ENCODE results near the gene HOXA7. TPM values are rescaled to one million over a fixed set of nuclear protein-coding genes. Genes with fewer than 3 reads are reported as not detected.

HOXA7 gene
- polyA plus RNA-seq, 1 experiment = 4.4 TPM

GRCh38 chr7:27189997-27190748 lies 33.7 kb upstream of the HOXA7 start:
- TF ChIP-seq, protein P1, sequence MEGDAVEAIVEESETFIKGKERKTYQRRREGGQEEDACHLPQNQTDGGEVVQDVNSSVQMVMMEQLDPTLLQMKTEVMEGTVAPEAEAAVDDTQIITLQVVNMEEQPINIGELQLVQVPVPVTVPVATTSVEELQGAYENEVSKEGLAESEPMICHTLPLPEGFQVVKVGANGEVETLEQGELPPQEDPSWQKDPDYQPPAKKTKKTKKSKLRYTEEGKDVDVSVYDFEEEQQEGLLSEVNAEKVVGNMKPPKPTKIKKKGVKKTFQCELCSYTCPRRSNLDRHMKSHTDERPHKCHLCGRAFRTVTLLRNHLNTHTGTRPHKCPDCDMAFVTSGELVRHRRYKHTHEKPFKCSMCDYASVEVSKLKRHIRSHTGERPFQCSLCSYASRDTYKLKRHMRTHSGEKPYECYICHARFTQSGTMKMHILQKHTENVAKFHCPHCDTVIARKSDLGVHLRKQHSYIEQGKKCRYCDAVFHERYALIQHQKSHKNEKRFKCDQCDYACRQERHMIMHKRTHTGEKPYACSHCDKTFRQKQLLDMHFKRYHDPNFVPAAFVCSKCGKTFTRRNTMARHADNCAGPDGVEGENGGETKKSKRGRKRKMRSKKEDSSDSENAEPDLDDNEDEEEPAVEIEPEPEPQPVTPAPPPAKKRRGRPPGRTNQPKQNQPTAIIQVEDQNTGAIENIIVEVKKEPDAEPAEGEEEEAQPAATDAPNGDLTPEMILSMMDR (IDR thresholded peaks at IDR 0.05; ENCODE audit: insufficient read depth, low read depth, low read length) = no peak
- Histone ChIP-seq H3K27me3 (ENCODE audit: control insufficient read depth, insufficient read depth, low read length) (no peaks in the 10 kb centered on the region), H3K4me3 (ENCODE audit: low read depth, low read length) (peak overlapping the region; percentile 60), H3K36me3 (ENCODE audit: control insufficient read depth, insufficient read depth, low read length) (peaks cover 2% of the 10 kb centered on the region)
- POLR2A ChIA-PET = interaction anchor here (0.5 to 1.0 kb wide), 6 partner anchors 10 to 1404 kb away, joined by 3 to 7 read pairs (median 3); no protein-coding TSS in a partner anchor
- DNase-seq (ENCODE audit: low read depth) = no peak
- CTCF ChIA-PET = interaction anchor here (0.9 to 12.5 kb wide), 8 partner anchors 9 to 907 kb away, joined by 3 to 187 read pairs (median 5); partner anchors contain the start of genes HOXA10 and HOXA9

- Histone ChIP-seq H3K36me3 (ENCODE audit: control insufficient read depth, insufficient read depth, low read length) (peaks cover 2% of the 10 kb centered on the region), H3K4me3 (ENCODE audit: low read depth, low read length) (peak overlapping the region; percentile 60), H3K27me3 (ENCODE audit: control insufficient read depth, insufficient read depth, low read length) (no peaks in the 10 kb centered on the region)
- CTCF ChIA-PET = interaction anchor here (1.8 to 12.5 kb wide), 3 partner anchors 9 to 29 kb away, joined by 5 to 187 read pairs (median 8); partner anchors contain the start of genes HOXA10 and HOXA9
- POLR2A ChIA-PET = interaction anchor here (0.8 kb wide), 1 partner anchor 12 kb away, joined by 3 read pairs; no protein-coding TSS in a partner anchor
- TF ChIP-seq, protein P1 (IDR thresholded peaks at IDR 0.05; ENCODE audit: insufficient read depth, low read depth, low read length) = no peak
- no peak for DNase-seq (ENCODE audit: low read depth)
Observed at GRCh38 chr7:27189295-27189996, 33.0 kb upstream of the HOXA7 start.

- POLR2A ChIA-PET = interaction anchor here (1.7 kb wide), 1 partner anchor 10 kb away, joined by 5 read pairs; no protein-coding TSS in a partner anchor
- DNase-seq (ENCODE audit: low read depth) = no peak
- Histone ChIP-seq H3K27me3 (ENCODE audit: control insufficient read depth, insufficient read depth, low read length) (no peaks in the 10 kb centered on the region), H3K4me3 (ENCODE audit: low read depth, low read length) (peak overlapping the region; percentile 60), H3K36me3 (ENCODE audit: control insufficient read depth, insufficient read depth, low read length) (peaks cover 2% of the 10 kb centered on the region)
- CTCF ChIA-PET = interaction anchor here (1.6 to 12.5 kb wide), 4 partner anchors 10 to 28 kb away, joined by 3 to 187 read pairs (median 6); partner anchors contain the start of genes HOXA10 and HOXA9
- TF ChIP-seq, protein P1 (IDR thresholded peaks at IDR 0.05; ENCODE audit: insufficient read depth, low read depth, low read length) = no peak
Observed at GRCh38 chr7:27188386-27189294, 32.2 kb upstream of the HOXA7 start.

DNA sequence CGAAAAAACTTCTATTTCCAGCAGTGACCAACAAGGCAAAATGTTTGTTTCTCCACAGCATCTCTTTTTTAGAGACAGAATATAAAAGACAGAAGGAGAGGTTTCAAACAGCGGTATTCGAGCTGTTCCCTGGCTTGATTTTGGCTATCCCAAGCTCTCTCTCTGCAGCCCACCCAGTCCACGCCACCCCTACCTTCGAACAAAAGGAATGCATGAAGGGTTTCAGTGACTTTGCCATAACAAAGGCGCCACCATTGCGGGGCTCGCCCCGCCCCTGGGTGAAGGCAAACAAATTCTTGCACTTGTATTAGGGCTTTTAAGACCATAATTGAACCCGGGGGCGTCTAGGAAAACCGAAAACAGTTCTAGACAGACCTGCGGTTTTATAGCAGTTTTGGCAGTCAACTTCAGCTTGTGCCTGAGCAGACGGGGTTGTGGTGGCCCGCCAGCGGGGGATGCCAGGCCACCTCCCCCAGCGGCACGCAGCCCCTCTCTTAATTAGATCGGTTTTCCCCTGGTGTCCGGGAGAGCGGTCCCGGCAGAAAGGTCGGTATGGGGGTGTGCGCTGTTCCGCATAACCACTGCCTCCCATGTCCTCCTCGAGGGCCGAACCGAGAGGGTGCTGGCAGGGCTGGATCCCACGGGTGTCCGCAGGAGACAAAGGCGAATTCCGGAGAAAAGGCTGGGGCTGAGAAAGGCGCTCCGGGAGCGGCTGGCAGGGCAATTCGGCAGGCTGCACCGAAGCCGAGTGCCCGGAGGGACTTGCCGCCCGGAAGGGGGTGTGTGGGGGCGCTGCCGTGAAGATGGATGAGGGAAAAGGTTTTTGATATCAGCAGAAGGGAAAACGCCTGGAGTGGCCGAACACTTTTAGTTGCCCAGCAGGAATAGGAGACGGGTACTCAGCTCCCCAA lies 31.3 kb upstream of the HOXA7 start:
- Histone ChIP-seq H3K27me3 (ENCODE audit: control insufficient read depth, insufficient read depth, low read length) (no peaks in the 10 kb centered on the region), H3K4me3 (ENCODE audit: low read depth, low read length) (peak overlapping the region; percentile 60), H3K36me3 (ENCODE audit: control insufficient read depth, insufficient read depth, low read length) (peaks cover 4% of the 10 kb centered on the region)
- TF ChIP-seq, protein P1 (IDR thresholded peaks at IDR 0.05; ENCODE audit: insufficient read depth, low read depth, low read length) = no peak
- ChIA-PET CTCF (interaction anchor here (1.2 to 12.5 kb wide), 6 partner anchors 8 to 883 kb away, joined by 3 to 187 read pairs (median 8); partner anchors contain the start of genes HOXA10 and HOXA9), POLR2A (interaction anchor here (0.6 to 1.7 kb wide), 5 partner anchors 9 to 578 kb away, joined by 5 to 11 read pairs (median 8); no protein-coding TSS in a partner anchor)
- no peak for DNase-seq (ENCODE audit: low read depth)
